Spleen (tissue), 11 donors: ENCODE measurements around the gene SIK3. TPM values are rescaled to one million over a fixed set of nuclear protein-coding genes. Genes with fewer than 3 reads are reported as not detected.

Experiments used
- DNase-seq: peaks from one replicate; pipeline ENCODE4 v3.0.0-alpha.2; 2020
- H3K27ac ChIP-seq, 8 donors: fragments of 200-600 bp; sonication (generic) in 7 of 8; 1 replicate in 4 of 8; 2 replicates in 4 of 8; pipeline versions ENCODE4 v1.5.0 to v1.8.0; 2016 to 2021; ENCODE audit warnings: inconsistent platforms in 4 of 8, mild to moderate bottlenecking in 4 of 8, moderate library complexity in 1 of 8
- H3K27me3 ChIP-seq, 7 donors: fragments of 200-600 bp; sonication (generic) in 6 of 7; replicated peaks in 1 of 7; 1 replicate in 4 of 7; 2 replicates in 3 of 7; pipeline versions ENCODE4 v1.5.0 to v1.8.0; 2016 to 2021; ENCODE audit warnings: inconsistent platforms in 3 of 7, mild to moderate bottlenecking in 1 of 7
- H3K36me3 ChIP-seq, 6 donors: fragments of 200-600 bp; sonication (generic) in 5 of 6; 1 replicate in 4 of 6; 2 replicates in 2 of 6; pipeline versions ENCODE4 v1.5.0 to v1.8.0; 2016 to 2021; ENCODE audit warnings: inconsistent platforms in 2 of 6
- H3K4me1 ChIP-seq, 6 donors: fragments of 200-600 bp; sonication (generic) in 5 of 6; 1 replicate in 3 of 6; 2 replicates in 3 of 6; pipeline versions ENCODE4 v1.5.0 to v1.8.0; 2016 to 2021; ENCODE audit warnings: inconsistent platforms in 3 of 6
- H3K4me3 ChIP-seq, 8 donors: fragments of 200-600 bp; sonication (generic) in 7 of 8; 1 replicate in 4 of 8; 2 replicates in 4 of 8; pipeline versions ENCODE4 v1.5.0 to v1.8.0; 2016 to 2021; ENCODE audit warnings: inconsistent platforms in 4 of 8, mild to moderate bottlenecking in 4 of 8, moderate library complexity in 2 of 8
- H3K9me3 ChIP-seq, 8 donors: fragments of 200-600 bp; sonication (generic) in 7 of 8; 1 replicate in 4 of 8; 2 replicates in 4 of 8; pipeline versions ENCODE4 v1.5.0 to v1.8.0; 2016 to 2021; ENCODE audit warnings: inconsistent platforms in 4 of 8
- CTCF ChIP-seq, 11 experiments: fragments of 200-600 bp in 7 of 11; fragments of 450-650 bp in 4 of 11; sonication (generic) in 4 of 11; IDR thresholded peaks in 8 of 11; conservative IDR thresholded peaks in 3 of 11; 1 replicate in 7 of 11; 2 replicates in 4 of 11; pipeline versions ENCODE4 v1.4.0 to v1.8.0; 2016 to 2021; ENCODE audit warnings: antibody characterized with exemption in 11 of 11, inconsistent platforms in 4 of 11, mild to moderate bottlenecking in 1 of 11
- POLR2A ChIP-seq, 3 donors: fragments of 450-650 bp; IDR thresholded peaks; one replicate each; pipeline ENCODE4 v1.5.1; 2017; ENCODE audit warnings: antibody characterized with exemption in 3 of 3, mild to moderate bottlenecking in 1 of 3
- POLR2AphosphoS5 ChIP-seq, 3 donors: sonication (generic); formaldehyde crosslinking; IDR thresholded peaks; one replicate each; pipeline ENCODE4 v1.5.1; 2017; ENCODE audit warnings: antibody characterized with exemption in 3 of 3
- WGBS, 5 donors: extraction: QIAGEN DNeasy Blood & Tissue Kit in 3 of 5; methylation state at CpG; one replicate each; pipeline versions ENCODE4 v1.1.5 to v1.1.7; 2013 to 2018; 5-methylcytosine and 5-hydroxymethylcytosine counted together
- intact Hi-C: fragments of 100-400 bp; cut with DNase I; formaldehyde crosslinking; loops from one replicate; pipeline ENCODE4 v1.15.0; 2023; ENCODE audit warnings: low total_unique reads
- polyA plus RNA-seq, 3 donors: library from polyadenylated mRNA; stranded (reverse); fragments of 200-250 nt; gene quantifications; one replicate each; pipeline ENCODE4 v1.2.1, GENCODE V29; 2013
- total RNA-seq, 7 donors: library from RNA; depleted of rRNA in 3 of 7; stranded (reverse); fragments of >200 nt in 3 of 7; fragmentation: NEBNext Ultra II Directional in 4 of 7; extraction: Animal tissue kit (Norgen Biotek cat#: 25700) in 4 of 7; gene quantifications; one replicate each; pipeline versions ENCODE4 v1.1.0 to v1.2.1, GENCODE V29; 2016 to 2021
- donor health status: healthy with polysubstance abuse.
- donor health status: DM: no; HTN: no; CAD: no; lungs with moderate emphysema.
- donor health status: DM: no; HTN: no; CAD: no.
- donor health status: Bipolar disorder and iron deficiency.
- donor health status: healthy.
- donor health status: DM: no; HTN: no; CAD: no.
- donor health status: DM: yes; HTN: yes; CAD: no.

Gene SIK3
- total and polyA plus RNA-seq, 10 donors: 7.8 to 112 (median 67.6) TPM

GRCh38 chr11:117061256-117061655 lies 37.0 kb downstream of the SIK3 start:
- WGBS, 5 donors: 89 to 94% (median 92%) methylated on average over 5 of the region's 5 CpGs

GRCh38 chr11:117059611-117060148 lies 38.5 kb downstream of the SIK3 start:
- H3K27ac ChIP-seq: no peak overlapping the region
- DNase-seq: no peak
- H3K9me3 ChIP-seq: no peaks in the 10 kb centered on the region
- WGBS, 5 donors: 89 to 95% (median 93%) methylated on average over 3 of the region's 3 CpGs
- no peaks in the 10 kb centered on the region for H3K27me3 ChIP-seq
- no peak overlapping the region for H3K4me3 ChIP-seq
- intact Hi-C loops: no loop called here
- no peak for TF ChIP-seq POLR2AphosphoS5 (IDR thresholded peaks at IDR 0.05)
- TF ChIP-seq CTCF (IDR thresholded peaks at IDR 0.05 in 8 of 11, conservative IDR thresholded peaks at IDR 0.05 in 3 of 11): no peak
- TF ChIP-seq POLR2A (IDR thresholded peaks at IDR 0.05): no peak
- H3K36me3 ChIP-seq: peaks cover 0 to 4% (median 0%) of the 10 kb centered on the region in 6 donors
- peaks cover 36 to 83% (median 57%) of the 10 kb centered on the region in 6 donors for H3K4me1 ChIP-seq

More at GRCh38 chr11:117061256-117061655, 37.0 kb downstream of the SIK3 start:
- DNase-seq: no peak
- Histone ChIP-seq H3K4me3 (no peak overlapping the region), H3K27me3 (no peaks in the 10 kb centered on the region), H3K36me3 (peaks cover 0 to 4% (median 0%) of the 10 kb centered on the region in 6 donors), H3K9me3 (no peaks in the 10 kb centered on the region), H3K27ac (no peak overlapping the region), H3K4me1 (peaks cover 36 to 95% (median 64%) of the 10 kb centered on the region in 6 donors)
- intact Hi-C loops: no loop called here
- TF ChIP-seq POLR2A (IDR thresholded peaks at IDR 0.05): no peak
- TF ChIP-seq POLR2AphosphoS5 (IDR thresholded peaks at IDR 0.05): no peak
- TF ChIP-seq CTCF (IDR thresholded peaks at IDR 0.05 in 8 of 11, conservative IDR thresholded peaks at IDR 0.05 in 3 of 11): no peak

GRCh38 chr11:117058761-117059261 lies 39.4 kb downstream of the SIK3 start:
- 68 to 84% (median 75%) methylated on average over 4 of the region's 4 CpGs for WGBS, 5 donors

More at GRCh38 chr11:117058761-117059261, 39.4 kb downstream of the SIK3 start:
- peaks cover 0 to 4% (median 0%) of the 10 kb centered on the region in 6 donors for H3K36me3 ChIP-seq
- no peak for DNase-seq
- H3K4me3 ChIP-seq: no peak overlapping the region
- H3K9me3 ChIP-seq: no peaks in the 10 kb centered on the region
- intact Hi-C loops: no loop called here
- H3K4me1 ChIP-seq: peaks cover 28 to 83% (median 49%) of the 10 kb centered on the region in 6 donors
- TF ChIP-seq POLR2AphosphoS5 (IDR thresholded peaks at IDR 0.05) (no peak), POLR2A (IDR thresholded peaks at IDR 0.05) (no peak), CTCF (IDR thresholded peaks at IDR 0.05 in 8 of 11, conservative IDR thresholded peaks at IDR 0.05 in 3 of 11) (no peak)
- H3K27ac ChIP-seq: no peak overlapping the region
- H3K27me3 ChIP-seq: no peaks in the 10 kb centered on the region
